HEK293 (cell line): ENCODE data around the gene NPC2.

Source experiments
- CTCF ChIA-PET: fragments of 350-600 bp; formaldehyde crosslinking; extraction: SDS; loops from one replicate; lab custom pipeline; 2021; ENCODE audit warnings: antibody characterized with exemption; lab: Yijun Ruan, JAX
- POLR2A ChIA-PET: fragments of 300-600 bp; formaldehyde crosslinking; extraction: SDS; loops from one replicate; lab custom pipeline; 2020; ENCODE audit warnings: antibody characterized with exemption, inconsistent platforms; lab: Yijun Ruan, JAX
- H3K27ac ChIP-seq: fragments of 200-500 bp; sonication (Bioruptor generic); 2 replicates; pipeline ENCODE4 v1.5.1; 2014; ENCODE audit warnings: low read depth, low read length, control low read depth, inconsistent platforms; ENCODE audit errors: extremely low read depth
- H3K36me3 ChIP-seq, 2 experiments: fragments of 200-500 bp in 1 of 2; sonication (Bioruptor generic) in 1 of 2; 1 replicate in 1 of 2; 2 replicates in 1 of 2; pipeline ENCODE4 v1.5.1; 2014 to 2017; ENCODE audit warnings: inconsistent platforms in 2 of 2, low read length in 2 of 2; ENCODE audit not compliant: control insufficient read depth in 2 of 2, insufficient read depth in 1 of 2
- H3K4me1 ChIP-seq: fragments of 200-500 bp; sonication (Bioruptor generic); 2 replicates; pipeline ENCODE4 v1.5.1; 2014; ENCODE audit warnings: mild to moderate bottlenecking, low read length, inconsistent platforms; ENCODE audit not compliant: control insufficient read depth, insufficient read depth
- H3K4me3 ChIP-seq: 2 replicates; pipeline ENCODE4 v1.5.1; 2011; ENCODE audit warnings: low read depth, mild to moderate bottlenecking, control low read depth, low read length, moderate library complexity
- H3K9me3 ChIP-seq: fragments of 200-500 bp; sonication (Bioruptor generic); 2 replicates; pipeline ENCODE4 v1.5.1; 2014; ENCODE audit warnings: low read depth, low read length, inconsistent platforms; ENCODE audit not compliant: control insufficient read depth, insufficient read depth
- AEBP2 ChIP-seq: fragments of 450-650 bp; formaldehyde crosslinking; IDR thresholded peaks from 2 replicates; pipeline ENCODE4 v1.5.1; 2016; ENCODE audit warnings: missing biosample characterization, missing genetic modification characterization, borderline replicate concordance
- BCL11A ChIP-seq: fragments of 450-650 bp; formaldehyde crosslinking; IDR thresholded peaks from 2 replicates; pipeline ENCODE4 v1.5.1; 2016; ENCODE audit warnings: low read depth, missing biosample characterization, missing genetic modification characterization
- FEZF1 ChIP-seq: fragments of 450-650 bp; formaldehyde crosslinking; IDR thresholded peaks from 2 replicates; pipeline ENCODE4 v1.5.1; 2016; ENCODE audit warnings: missing biosample characterization, missing genetic modification characterization
- GFI1B ChIP-seq: fragments of 450-650 bp; formaldehyde crosslinking; IDR thresholded peaks from 2 replicates; pipeline ENCODE4 v1.5.1; 2016; ENCODE audit warnings: missing biosample characterization, missing genetic modification characterization
- KLF16 ChIP-seq: fragments of 450-650 bp; formaldehyde crosslinking; IDR thresholded peaks from 2 replicates; pipeline ENCODE4 v1.5.1; 2017; ENCODE audit warnings: missing biosample characterization, missing genetic modification characterization
- ZFP69B ChIP-seq: fragments of 450-650 bp; formaldehyde crosslinking; IDR thresholded peaks from 2 replicates; pipeline ENCODE4 v1.5.1; 2016; ENCODE audit warnings: missing biosample characterization, missing genetic modification characterization
- ZNF112 ChIP-seq: fragments of 450-650 bp; formaldehyde crosslinking; IDR thresholded peaks from 2 replicates; pipeline ENCODE4 v1.5.0; 2017; ENCODE audit warnings: missing biosample characterization, missing genetic modification characterization
- ZNF544 ChIP-seq: fragments of 450-650 bp; formaldehyde crosslinking; IDR thresholded peaks from 2 replicates; pipeline ENCODE4 v1.5.0; 2017; ENCODE audit warnings: missing biosample characterization, missing genetic modification characterization
- ZNF639 ChIP-seq: fragments of 450-650 bp; formaldehyde crosslinking; IDR thresholded peaks from 2 replicates; pipeline ENCODE4 v1.5.1; 2016; ENCODE audit warnings: missing biosample characterization, missing genetic modification characterization
- ZSCAN23 ChIP-seq: fragments of 450-650 bp; formaldehyde crosslinking; IDR thresholded peaks from 2 replicates; pipeline ENCODE4 v1.5.1; 2016; ENCODE audit warnings: missing biosample characterization, missing genetic modification characterization
- TF ChIP-seq, protein P1 (sequence below): fragments of 450-650 bp; IDR thresholded peaks from 2 replicates; pipeline ENCODE4 v1.5.1; 2018; ENCODE audit warnings: missing biosample characterization, mild to moderate bottlenecking, missing genetic modification characterization
- TF ChIP-seq, protein P2 (sequence below): fragments of 450-650 bp; formaldehyde crosslinking; IDR thresholded peaks from 2 replicates; pipeline ENCODE4 v1.5.1; 2016; ENCODE audit warnings: missing biosample characterization, missing genetic modification characterization, borderline replicate concordance
- TF ChIP-seq, protein P3 (sequence below): fragments of 450-650 bp; formaldehyde crosslinking; IDR thresholded peaks from 2 replicates; pipeline ENCODE4 v1.5.1; 2016; ENCODE audit warnings: missing biosample characterization, missing genetic modification characterization

The NPC2 gene

DNA sequence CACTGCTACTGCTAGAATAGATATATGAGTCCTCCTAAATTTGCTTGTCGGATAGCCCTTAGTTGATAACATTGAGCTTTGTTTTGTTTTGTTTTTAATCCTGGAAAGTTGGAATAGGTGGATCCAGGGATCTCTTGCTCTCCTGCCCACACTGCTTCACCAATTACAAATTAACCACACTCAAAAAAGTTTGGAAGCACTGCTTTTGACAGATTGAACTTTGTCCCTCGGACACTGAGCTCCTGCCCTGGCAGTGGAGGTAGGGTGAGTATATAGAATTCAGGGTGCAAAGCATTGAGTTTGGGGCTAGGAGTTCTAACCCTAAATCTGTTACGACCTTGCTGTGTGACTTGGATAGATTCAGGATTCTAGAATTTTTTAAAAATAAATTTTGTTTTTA, 52.0 kb downstream of the NPC2 start (continued):
- TF ChIP-seq ZNF639 (tag by site-specific recombination), result no peak
- TF ChIP-seq AEBP2, result no peak
- no peak for TF ChIP-seq GFI1B (tag by site-specific recombination)
- no peak for TF ChIP-seq ZFP69B (tag by site-specific recombination)
- no peak for TF ChIP-seq KLF16 (tag by site-specific recombination)
- TF ChIP-seq, protein P1, sequence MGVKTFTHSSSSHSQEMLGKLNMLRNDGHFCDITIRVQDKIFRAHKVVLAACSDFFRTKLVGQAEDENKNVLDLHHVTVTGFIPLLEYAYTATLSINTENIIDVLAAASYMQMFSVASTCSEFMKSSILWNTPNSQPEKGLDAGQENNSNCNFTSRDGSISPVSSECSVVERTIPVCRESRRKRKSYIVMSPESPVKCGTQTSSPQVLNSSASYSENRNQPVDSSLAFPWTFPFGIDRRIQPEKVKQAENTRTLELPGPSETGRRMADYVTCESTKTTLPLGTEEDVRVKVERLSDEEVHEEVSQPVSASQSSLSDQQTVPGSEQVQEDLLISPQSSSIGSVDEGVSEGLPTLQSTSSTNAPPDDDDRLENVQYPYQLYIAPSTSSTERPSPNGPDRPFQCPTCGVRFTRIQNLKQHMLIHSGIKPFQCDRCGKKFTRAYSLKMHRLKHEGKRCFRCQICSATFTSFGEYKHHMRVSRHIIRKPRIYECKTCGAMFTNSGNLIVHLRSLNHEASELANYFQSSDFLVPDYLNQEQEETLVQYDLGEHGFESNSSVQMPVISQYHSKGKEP (tag by site-specific recombination), result no peak

DNA sequence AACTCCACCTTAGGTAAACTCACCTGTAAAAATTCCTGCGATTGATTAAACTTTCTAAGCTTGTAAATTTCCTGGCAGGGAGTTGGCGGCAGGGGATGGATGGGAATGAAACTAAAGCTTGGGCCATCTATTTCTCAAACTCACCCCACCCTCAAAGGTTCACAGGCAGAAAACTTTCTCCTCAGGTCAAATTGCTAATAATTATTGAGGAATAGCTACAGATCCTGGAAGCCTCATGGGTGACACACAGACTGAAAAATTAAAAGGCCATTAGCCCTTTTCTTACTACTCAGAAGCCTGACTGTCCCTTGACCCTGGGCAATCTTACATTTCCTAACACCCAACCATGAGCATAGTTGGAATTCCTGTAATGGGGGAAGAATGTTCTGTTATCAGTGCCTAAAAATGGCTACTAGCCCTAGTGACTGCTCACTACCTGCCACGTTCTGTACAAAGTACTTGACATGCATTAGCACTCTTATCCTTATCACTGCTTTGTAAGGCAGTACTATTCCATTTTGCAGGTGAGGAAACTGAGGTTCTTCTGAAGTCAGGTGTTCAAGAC, 54.7 kb downstream of the NPC2 start:
- no peaks in the 10 kb centered on the region for H3K4me1 ChIP-seq
- POLR2A ChIA-PET, result no interaction called here
- peak; percentile 25; the same call in 1 of the 2 replicates for TF ChIP-seq FEZF1 (tag by site-specific recombination)
- TF ChIP-seq ZSCAN23 (tag by site-specific recombination), result no peak
- TF ChIP-seq, all 188 proteins: peak for 1
- H3K27ac ChIP-seq, result no peak overlapping the region
- H3K9me3 ChIP-seq, result no peaks in the 10 kb centered on the region
- H3K4me3 ChIP-seq, result no peak overlapping the region
- H3K36me3 ChIP-seq, result no peaks in the 10 kb centered on the region
- CTCF ChIA-PET, result interaction anchor here (0.6 to 0.7 kb wide), 2 partner anchors 22 to 70 kb away, joined by 3 read pairs; no protein-coding TSS in a partner anchor

DNA sequence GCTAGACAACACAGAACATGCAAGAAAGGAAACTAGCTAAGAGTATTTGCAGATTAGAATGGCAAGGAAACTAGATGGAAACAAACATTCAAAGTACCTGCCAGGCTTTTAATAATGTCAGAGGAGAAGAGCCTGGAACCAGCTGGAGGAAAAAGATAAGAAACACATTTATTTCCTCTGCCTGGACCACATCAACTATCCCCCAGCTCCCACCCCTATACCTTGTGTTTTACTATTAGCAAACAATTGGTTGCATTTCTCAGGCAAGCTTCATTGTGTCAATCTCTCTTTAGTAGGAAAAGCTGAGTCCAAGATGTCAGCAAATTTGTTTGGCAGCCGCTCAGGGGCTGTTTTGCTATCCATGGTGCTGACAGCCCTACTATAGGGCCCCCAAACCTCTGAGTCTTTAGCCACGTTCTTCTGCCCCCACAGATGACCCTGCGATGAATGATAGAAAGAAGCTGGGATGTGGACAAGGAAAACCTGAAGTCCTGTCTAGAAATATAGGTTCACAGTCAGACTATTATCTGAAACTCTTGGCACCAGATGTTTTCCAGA, 55.5 kb downstream of the NPC2 start:
- CTCF ChIA-PET, result interaction anchor here (0.7 kb wide), 1 partner anchor 65 kb away, joined by 3 read pairs; no protein-coding TSS in a partner anchor
- POLR2A ChIA-PET, result no interaction called here
- TF ChIP-seq, protein P2, sequence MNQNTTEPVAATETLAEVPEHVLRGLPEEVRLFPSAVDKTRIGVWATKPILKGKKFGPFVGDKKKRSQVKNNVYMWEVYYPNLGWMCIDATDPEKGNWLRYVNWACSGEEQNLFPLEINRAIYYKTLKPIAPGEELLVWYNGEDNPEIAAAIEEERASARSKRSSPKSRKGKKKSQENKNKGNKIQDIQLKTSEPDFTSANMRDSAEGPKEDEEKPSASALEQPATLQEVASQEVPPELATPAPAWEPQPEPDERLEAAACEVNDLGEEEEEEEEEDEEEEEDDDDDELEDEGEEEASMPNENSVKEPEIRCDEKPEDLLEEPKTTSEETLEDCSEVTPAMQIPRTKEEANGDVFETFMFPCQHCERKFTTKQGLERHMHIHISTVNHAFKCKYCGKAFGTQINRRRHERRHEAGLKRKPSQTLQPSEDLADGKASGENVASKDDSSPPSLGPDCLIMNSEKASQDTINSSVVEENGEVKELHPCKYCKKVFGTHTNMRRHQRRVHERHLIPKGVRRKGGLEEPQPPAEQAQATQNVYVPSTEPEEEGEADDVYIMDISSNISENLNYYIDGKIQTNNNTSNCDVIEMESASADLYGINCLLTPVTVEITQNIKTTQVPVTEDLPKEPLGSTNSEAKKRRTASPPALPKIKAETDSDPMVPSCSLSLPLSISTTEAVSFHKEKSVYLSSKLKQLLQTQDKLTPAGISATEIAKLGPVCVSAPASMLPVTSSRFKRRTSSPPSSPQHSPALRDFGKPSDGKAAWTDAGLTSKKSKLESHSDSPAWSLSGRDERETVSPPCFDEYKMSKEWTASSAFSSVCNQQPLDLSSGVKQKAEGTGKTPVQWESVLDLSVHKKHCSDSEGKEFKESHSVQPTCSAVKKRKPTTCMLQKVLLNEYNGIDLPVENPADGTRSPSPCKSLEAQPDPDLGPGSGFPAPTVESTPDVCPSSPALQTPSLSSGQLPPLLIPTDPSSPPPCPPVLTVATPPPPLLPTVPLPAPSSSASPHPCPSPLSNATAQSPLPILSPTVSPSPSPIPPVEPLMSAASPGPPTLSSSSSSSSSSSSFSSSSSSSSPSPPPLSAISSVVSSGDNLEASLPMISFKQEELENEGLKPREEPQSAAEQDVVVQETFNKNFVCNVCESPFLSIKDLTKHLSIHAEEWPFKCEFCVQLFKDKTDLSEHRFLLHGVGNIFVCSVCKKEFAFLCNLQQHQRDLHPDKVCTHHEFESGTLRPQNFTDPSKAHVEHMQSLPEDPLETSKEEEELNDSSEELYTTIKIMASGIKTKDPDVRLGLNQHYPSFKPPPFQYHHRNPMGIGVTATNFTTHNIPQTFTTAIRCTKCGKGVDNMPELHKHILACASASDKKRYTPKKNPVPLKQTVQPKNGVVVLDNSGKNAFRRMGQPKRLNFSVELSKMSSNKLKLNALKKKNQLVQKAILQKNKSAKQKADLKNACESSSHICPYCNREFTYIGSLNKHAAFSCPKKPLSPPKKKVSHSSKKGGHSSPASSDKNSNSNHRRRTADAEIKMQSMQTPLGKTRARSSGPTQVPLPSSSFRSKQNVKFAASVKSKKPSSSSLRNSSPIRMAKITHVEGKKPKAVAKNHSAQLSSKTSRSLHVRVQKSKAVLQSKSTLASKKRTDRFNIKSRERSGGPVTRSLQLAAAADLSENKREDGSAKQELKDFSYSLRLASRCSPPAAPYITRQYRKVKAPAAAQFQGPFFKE (tag by site-specific recombination), result no peak
- TF ChIP-seq ZNF544 (tag by site-specific recombination) (no peak), BCL11A (no peak), ZNF112 (tag by site-specific recombination) (no peak), AEBP2 (no peak)
- TF ChIP-seq, protein P3, sequence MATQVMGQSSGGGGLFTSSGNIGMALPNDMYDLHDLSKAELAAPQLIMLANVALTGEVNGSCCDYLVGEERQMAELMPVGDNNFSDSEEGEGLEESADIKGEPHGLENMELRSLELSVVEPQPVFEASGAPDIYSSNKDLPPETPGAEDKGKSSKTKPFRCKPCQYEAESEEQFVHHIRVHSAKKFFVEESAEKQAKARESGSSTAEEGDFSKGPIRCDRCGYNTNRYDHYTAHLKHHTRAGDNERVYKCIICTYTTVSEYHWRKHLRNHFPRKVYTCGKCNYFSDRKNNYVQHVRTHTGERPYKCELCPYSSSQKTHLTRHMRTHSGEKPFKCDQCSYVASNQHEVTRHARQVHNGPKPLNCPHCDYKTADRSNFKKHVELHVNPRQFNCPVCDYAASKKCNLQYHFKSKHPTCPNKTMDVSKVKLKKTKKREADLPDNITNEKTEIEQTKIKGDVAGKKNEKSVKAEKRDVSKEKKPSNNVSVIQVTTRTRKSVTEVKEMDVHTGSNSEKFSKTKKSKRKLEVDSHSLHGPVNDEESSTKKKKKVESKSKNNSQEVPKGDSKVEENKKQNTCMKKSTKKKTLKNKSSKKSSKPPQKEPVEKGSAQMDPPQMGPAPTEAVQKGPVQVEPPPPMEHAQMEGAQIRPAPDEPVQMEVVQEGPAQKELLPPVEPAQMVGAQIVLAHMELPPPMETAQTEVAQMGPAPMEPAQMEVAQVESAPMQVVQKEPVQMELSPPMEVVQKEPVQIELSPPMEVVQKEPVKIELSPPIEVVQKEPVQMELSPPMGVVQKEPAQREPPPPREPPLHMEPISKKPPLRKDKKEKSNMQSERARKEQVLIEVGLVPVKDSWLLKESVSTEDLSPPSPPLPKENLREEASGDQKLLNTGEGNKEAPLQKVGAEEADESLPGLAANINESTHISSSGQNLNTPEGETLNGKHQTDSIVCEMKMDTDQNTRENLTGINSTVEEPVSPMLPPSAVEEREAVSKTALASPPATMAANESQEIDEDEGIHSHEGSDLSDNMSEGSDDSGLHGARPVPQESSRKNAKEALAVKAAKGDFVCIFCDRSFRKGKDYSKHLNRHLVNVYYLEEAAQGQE (tag by site-specific recombination), result peak; percentile 91

More for the DNA sequence above, 55.5 kb downstream of the NPC2 start:
- no peaks in the 10 kb centered on the region for H3K9me3 ChIP-seq
- no peaks in the 10 kb centered on the region for H3K36me3 ChIP-seq
- no peak overlapping the region for H3K4me3 ChIP-seq
- H3K27ac ChIP-seq, result no peak overlapping the region
- H3K4me1 ChIP-seq, result no peaks in the 10 kb centered on the region
